DOHH2 (cell line): Measurements from ENCODE around the gene TIAM2.
"Not testable (repeated sequence)": the region's sequence is repeated elsewhere in the genome, so short reads cannot be mapped to it uniquely, and the experiment has no call there.

ENCODE experiments used
- H3F3A ChIP-seq: fragments of 200-600 bp; sonication (generic), shearing (Covaris generic); 2 replicates; pipeline ENCODE4 v1.6.0; 2016; ENCODE audit warnings: antibody characterized with exemption, mild to moderate bottlenecking; ENCODE audit not compliant: control insufficient read depth, insufficient read depth
- H3K27ac ChIP-seq: fragments of 200-600 bp; sonication (generic); 2 replicates; pipeline ENCODE4 v1.5.1; 2014; ENCODE audit warnings: low read depth, mild to moderate bottlenecking, low read length, moderate library complexity
- H3K27me3 ChIP-seq: fragments of 200-600 bp; sonication (generic); 2 replicates; pipeline ENCODE4 v1.6.1; 2014; ENCODE audit warnings: mild to moderate bottlenecking, low read length, mixed read lengths; ENCODE audit not compliant: control insufficient read depth
- H3K36me3 ChIP-seq: fragments of 200-600 bp; sonication (generic); 2 replicates; pipeline ENCODE4 v1.6.1; 2014; ENCODE audit warnings: mild to moderate bottlenecking, low read length, moderate library complexity, mixed read lengths; ENCODE audit not compliant: control insufficient read depth
- H3K4me1 ChIP-seq: fragments of 200-600 bp; sonication (generic); 2 replicates; pipeline ENCODE4 v1.6.1; 2014; ENCODE audit warnings: mild to moderate bottlenecking, low read length, mixed read lengths; ENCODE audit not compliant: control insufficient read depth
- H3K4me2 ChIP-seq: fragments of 200-600 bp; sonication (generic); 2 replicates; pipeline ENCODE4 v1.6.0; 2014; ENCODE audit warnings: mild to moderate bottlenecking, low read length, moderate library complexity
- H3K4me3 ChIP-seq: fragments of 200-600 bp; sonication (generic); 2 replicates; pipeline ENCODE4 v1.5.1; 2014; ENCODE audit warnings: mild to moderate bottlenecking, low read length, mixed read lengths
- H3K79me2 ChIP-seq: fragments of 200-600 bp; sonication (generic); 2 replicates; pipeline ENCODE4 v1.6.1; 2014; ENCODE audit warnings: mild to moderate bottlenecking, low read length, mixed read lengths; ENCODE audit not compliant: control insufficient read depth
- H3K9me2 ChIP-seq: fragments of 200-600 bp; sonication (generic); replicated peaks from 2 replicates; pipeline ENCODE4 v1.6.1; 2014; ENCODE audit warnings: mild to moderate bottlenecking, low read length, mixed read lengths; ENCODE audit not compliant: control insufficient read depth
- H3K9me3 ChIP-seq: fragments of 200-600 bp; sonication (generic); 2 replicates; pipeline ENCODE4 v1.6.1; 2014; ENCODE audit warnings: antibody characterized with exemption, low read length, mixed read lengths; ENCODE audit not compliant: control insufficient read depth, insufficient read depth
- H4K20me1 ChIP-seq: fragments of 200-600 bp; sonication (generic); 2 replicates; pipeline ENCODE4 v1.6.0; 2014; ENCODE audit warnings: low read depth, mild to moderate bottlenecking, antibody characterized with exemption, low read length, moderate library complexity; ENCODE audit not compliant: control insufficient read depth, insufficient read depth
- CTCF ChIP-seq: fragments of 200-600 bp; sonication (generic); IDR thresholded peaks from one replicate; pipeline ENCODE4 v1.5.1; 2014; ENCODE audit warnings: antibody characterized with exemption, mild to moderate bottlenecking, low read depth, low read length; ENCODE audit not compliant: poor library complexity, severe bottlenecking
- EZH2phosphoT487 ChIP-seq: fragments of 200-600 bp; sonication (generic); IDR thresholded peaks from 2 replicates; pipeline ENCODE4 v1.6.1; 2017; ENCODE audit warnings: borderline replicate concordance, mild to moderate bottlenecking, antibody characterized with exemption, low read length, moderate library complexity, mixed read lengths

Gene TIAM2

GRCh38 chr6:155228546-155229166 is 233.5 kb downstream of the TIAM2 start:
- TF ChIP-seq EZH2phosphoT487 (no peak), CTCF (no peak)
- H3K9me2 ChIP-seq, result no peaks in the 10 kb centered on the region
- no peak overlapping the region for H3K27ac ChIP-seq
- no peaks in the 10 kb centered on the region for H4K20me1 ChIP-seq
- no peak overlapping the region for H3K4me3 ChIP-seq
- H3K79me2 ChIP-seq, result no peaks in the 10 kb centered on the region
- no peaks in the 10 kb centered on the region for H3K36me3 ChIP-seq
- H3K27me3 ChIP-seq, result no peaks in the 10 kb centered on the region
- H3K4me1 ChIP-seq, result no peaks in the 10 kb centered on the region
- no peaks in the 10 kb centered on the region for H3K9me3 ChIP-seq
- H3K4me2 ChIP-seq, result no peak overlapping the region
- H3F3A ChIP-seq, result no peaks in the 10 kb centered on the region

DNA sequence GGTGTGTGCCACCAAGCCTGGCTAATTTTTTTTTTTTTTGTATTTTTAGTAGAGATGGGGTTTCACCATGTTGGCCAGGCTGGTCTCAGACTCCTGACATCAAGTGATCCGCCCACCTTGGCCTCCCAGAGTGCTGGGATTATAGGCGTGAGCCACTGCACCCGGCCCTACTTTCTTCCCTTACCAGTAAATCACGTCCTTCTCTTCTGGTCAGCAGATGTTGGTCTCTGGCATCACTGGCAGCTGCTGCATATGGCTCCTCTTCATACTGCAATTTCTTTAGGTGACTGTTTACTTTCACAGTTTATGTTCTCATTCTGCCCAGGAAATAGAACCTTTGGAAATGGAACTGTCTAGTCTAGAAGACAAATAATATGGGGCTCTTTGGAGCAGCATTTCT is 235.9 kb downstream of the TIAM2 start:
- not testable (repeated sequence) for H3K4me2 ChIP-seq, H3K4me3 ChIP-seq, H3F3A ChIP-seq, H3K4me1 ChIP-seq, H3K36me3 ChIP-seq, H3K9me3 ChIP-seq, H3K9me2 ChIP-seq, H4K20me1 ChIP-seq, H3K79me2 ChIP-seq, H3K27me3 ChIP-seq, H3K27ac ChIP-seq

DNA sequence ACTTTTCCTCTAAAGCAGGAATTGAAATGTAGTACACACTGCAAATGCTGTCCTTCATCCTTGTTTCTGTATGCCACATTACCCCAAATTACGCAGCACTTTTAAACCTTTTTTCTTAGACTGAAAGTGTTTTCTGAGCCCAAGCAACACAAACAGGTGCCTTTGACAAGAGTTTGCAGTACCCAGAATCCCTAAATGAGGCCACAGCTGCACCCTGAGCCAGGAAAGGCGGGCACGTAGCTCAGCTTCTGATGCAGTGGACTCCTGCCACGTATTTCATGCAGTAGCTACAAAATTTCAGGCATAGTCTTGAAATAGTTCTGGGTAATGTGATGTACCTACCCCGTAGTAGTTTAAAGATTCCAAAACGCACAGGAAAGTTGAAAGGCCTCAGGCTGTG is 237.7 kb downstream of the TIAM2 start:
- Histone ChIP-seq H4K20me1 (no peaks in the 10 kb centered on the region), H3K4me3 (no peak overlapping the region), H3K4me2 (no peak overlapping the region)

GRCh38 chr6:155234167-155234566 is 239.1 kb downstream of the TIAM2 start:
- Histone ChIP-seq H3K36me3 (no peaks in the 10 kb centered on the region), H3K9me3 (peaks cover 8% of the 10 kb centered on the region; the same call in 1 of the 2 replicates), H3K4me1 (no peaks in the 10 kb centered on the region), H3K4me3 (no peak overlapping the region), H3F3A (no peaks in the 10 kb centered on the region), H3K4me2 (no peak overlapping the region), H3K79me2 (no peaks in the 10 kb centered on the region), H3K9me2 (no peaks in the 10 kb centered on the region), H3K27ac (no peak overlapping the region), H4K20me1 (no peaks in the 10 kb centered on the region), H3K27me3 (no peaks in the 10 kb centered on the region)
- TF ChIP-seq CTCF (no peak), EZH2phosphoT487 (no peak)

More for the DNA sequence above, 237.7 kb downstream of the TIAM2 start:
- H3K27me3 ChIP-seq, result no peaks in the 10 kb centered on the region
- no peaks in the 10 kb centered on the region for H3K36me3 ChIP-seq
- peaks cover 7% of the 10 kb centered on the region; the same call in 1 of the 2 replicates for H3K9me3 ChIP-seq
- no peaks in the 10 kb centered on the region for H3F3A ChIP-seq
- no peaks in the 10 kb centered on the region for H3K4me1 ChIP-seq
- no peaks in the 10 kb centered on the region for H3K79me2 ChIP-seq
- no peaks in the 10 kb centered on the region for H3K9me2 ChIP-seq
- no peak overlapping the region for H3K27ac ChIP-seq
- TF ChIP-seq EZH2phosphoT487 (no peak), CTCF (no peak)
